Measurements from ENCODE around the gene ZW10. TPM values are rescaled to one million over a fixed set of nuclear protein-coding genes. Genes with fewer than 3 reads are reported as not detected.

The ZW10 gene
- total RNA-seq, 1 experiment from 2014 or later, result 19.3 TPM

DNA sequence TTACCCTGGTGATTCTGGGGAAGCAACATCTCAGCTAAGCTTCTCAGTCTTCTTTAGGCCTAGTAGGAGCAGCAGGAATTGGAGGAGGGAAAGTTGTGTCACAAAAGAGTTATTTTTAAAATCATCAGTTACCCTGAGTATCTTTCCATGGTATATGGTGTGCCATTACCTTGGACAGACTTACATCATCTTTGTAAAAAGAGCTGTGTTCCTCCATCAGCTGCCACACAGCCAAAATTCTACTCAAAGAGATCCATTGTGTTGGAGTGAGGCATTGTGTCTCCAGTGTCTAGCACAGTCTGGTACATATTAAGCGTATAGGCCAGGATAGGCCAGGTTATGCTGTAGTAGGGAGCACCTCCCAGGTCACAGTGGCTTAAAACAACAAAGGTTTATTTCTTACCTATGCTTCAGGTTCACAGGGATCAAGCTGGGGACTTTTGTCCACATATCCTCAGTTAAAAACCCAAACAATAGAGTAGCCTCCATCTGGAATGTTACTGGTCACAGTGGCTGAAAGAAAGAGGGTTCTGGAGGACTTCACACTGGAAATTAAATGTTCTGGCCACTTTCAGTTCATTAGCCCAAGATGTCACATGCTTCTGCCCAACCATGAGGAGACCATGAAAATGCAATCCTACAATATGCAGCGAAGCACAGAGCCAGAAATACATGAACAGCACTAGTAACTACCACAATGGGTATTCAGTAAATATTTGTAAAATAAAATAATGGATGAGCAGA lies 57.4 kb downstream of the ZW10 start:
- ChIA-PET CTCF (no interaction called here), POLR2A (ENCODE audit: unreplicated experiment) (no interaction called here)
- no peaks in the 10 kb centered on the region for H3K9me2 ChIP-seq (ENCODE audit: insufficient read depth)
- no peak for DNase-seq
- no peaks in the 10 kb centered on the region for H3F3A ChIP-seq (ENCODE audit: insufficient read depth, low read depth)
- H3K4me1 ChIP-seq (replicated peaks; ENCODE audit: insufficient read depth), result no peaks in the 10 kb centered on the region
- no peaks in the 10 kb centered on the region for H4K20me1 ChIP-seq (ENCODE audit: insufficient read depth)
- no peak overlapping the region for H3K4me3 ChIP-seq
- no peak for TF ChIP-seq EZH2 (IDR thresholded peaks at IDR 0.05; ENCODE audit: low read depth)
- TF ChIP-seq, protein P1, sequence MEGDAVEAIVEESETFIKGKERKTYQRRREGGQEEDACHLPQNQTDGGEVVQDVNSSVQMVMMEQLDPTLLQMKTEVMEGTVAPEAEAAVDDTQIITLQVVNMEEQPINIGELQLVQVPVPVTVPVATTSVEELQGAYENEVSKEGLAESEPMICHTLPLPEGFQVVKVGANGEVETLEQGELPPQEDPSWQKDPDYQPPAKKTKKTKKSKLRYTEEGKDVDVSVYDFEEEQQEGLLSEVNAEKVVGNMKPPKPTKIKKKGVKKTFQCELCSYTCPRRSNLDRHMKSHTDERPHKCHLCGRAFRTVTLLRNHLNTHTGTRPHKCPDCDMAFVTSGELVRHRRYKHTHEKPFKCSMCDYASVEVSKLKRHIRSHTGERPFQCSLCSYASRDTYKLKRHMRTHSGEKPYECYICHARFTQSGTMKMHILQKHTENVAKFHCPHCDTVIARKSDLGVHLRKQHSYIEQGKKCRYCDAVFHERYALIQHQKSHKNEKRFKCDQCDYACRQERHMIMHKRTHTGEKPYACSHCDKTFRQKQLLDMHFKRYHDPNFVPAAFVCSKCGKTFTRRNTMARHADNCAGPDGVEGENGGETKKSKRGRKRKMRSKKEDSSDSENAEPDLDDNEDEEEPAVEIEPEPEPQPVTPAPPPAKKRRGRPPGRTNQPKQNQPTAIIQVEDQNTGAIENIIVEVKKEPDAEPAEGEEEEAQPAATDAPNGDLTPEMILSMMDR (conservative IDR thresholded peaks at IDR 0.05), result no peak
- H3K9me3 ChIP-seq (ENCODE audit: insufficient read depth, low read depth), result no peaks in the 10 kb centered on the region
- H3K27me3 ChIP-seq (ENCODE audit: insufficient read depth, low read depth), result no peaks in the 10 kb centered on the region
- no peaks in the 10 kb centered on the region for H3K79me2 ChIP-seq (ENCODE audit: low read depth)
- intact Hi-C loops (cut with micrococcal nuclease; ENCODE audit: unreplicated experiment), result no loop called here
- H3K27ac ChIP-seq, result no peak overlapping the region
- BruUV-seq (replicated peaks), result no TSS peak
- H3K36me3 ChIP-seq (ENCODE audit: low read depth), result no peaks in the 10 kb centered on the region
- no peak overlapping the region for H3K4me2 ChIP-seq
- no peak overlapping the region for H2AFZ ChIP-seq

DNA sequence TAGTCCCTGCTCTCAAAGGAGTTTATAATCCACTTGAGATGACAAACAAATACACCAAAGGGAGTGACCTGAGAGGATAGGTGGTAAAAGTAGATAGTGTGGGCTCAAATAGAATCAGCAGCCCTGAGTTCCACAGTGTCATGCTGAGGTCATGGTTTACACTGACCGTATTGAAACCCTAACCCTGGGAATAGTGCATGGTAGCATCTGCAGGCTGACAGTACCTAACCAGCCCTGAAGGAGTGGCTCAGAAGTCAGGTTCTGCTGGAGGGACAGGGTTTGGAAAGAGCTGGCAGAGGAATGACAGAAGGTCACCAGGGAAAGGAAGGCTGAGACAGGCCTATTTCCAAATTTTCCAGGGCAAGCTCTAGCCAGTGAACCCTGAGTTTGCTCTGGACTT lies 58.2 kb downstream of the ZW10 start:
- intact Hi-C loops (cut with micrococcal nuclease; ENCODE audit: unreplicated experiment), result no loop called here
- CTCF ChIA-PET, result no interaction called here
- Histone ChIP-seq H3K4me3 (no peak overlapping the region), H3K9me3 (ENCODE audit: insufficient read depth, low read depth) (no peaks in the 10 kb centered on the region), H3K4me1 (replicated peaks; ENCODE audit: insufficient read depth) (no peaks in the 10 kb centered on the region), H3K4me2 (no peak overlapping the region), H3K36me3 (ENCODE audit: low read depth) (no peaks in the 10 kb centered on the region), H3K79me2 (ENCODE audit: low read depth) (no peaks in the 10 kb centered on the region), H4K20me1 (ENCODE audit: insufficient read depth) (no peaks in the 10 kb centered on the region), H3K27me3 (ENCODE audit: insufficient read depth, low read depth) (no peaks in the 10 kb centered on the region), H2AFZ (no peak overlapping the region), H3K27ac (no peak overlapping the region), H3F3A (ENCODE audit: insufficient read depth, low read depth) (no peaks in the 10 kb centered on the region), H3K9me2 (ENCODE audit: insufficient read depth) (no peaks in the 10 kb centered on the region)
- no peak for DNase-seq
- TF ChIP-seq, protein P1 (conservative IDR thresholded peaks at IDR 0.05), result no peak
- no peak for TF ChIP-seq EZH2 (IDR thresholded peaks at IDR 0.05; ENCODE audit: low read depth)
- BruUV-seq (replicated peaks), result no TSS peak
- POLR2A ChIA-PET (ENCODE audit: unreplicated experiment), result no interaction called here

DNA sequence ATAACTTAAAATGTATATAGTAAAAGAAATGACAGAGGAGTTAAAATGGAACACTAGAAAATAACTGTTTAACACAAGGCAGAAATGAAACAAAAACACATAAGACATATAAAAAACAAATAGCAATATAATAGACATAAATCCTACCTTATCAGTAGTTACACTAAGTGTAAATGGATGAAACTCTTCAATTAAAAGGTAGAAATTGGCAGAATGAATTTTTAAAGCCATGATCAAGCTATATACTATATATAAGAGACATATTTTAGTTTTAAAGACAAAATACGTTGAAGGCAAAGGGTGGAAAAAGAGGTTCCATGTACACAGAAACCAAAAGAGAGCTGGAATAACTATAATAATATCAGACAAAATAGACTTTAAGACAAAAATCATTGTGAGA lies 62.5 kb downstream of the ZW10 start:
- intact Hi-C loops (cut with micrococcal nuclease; ENCODE audit: unreplicated experiment), result no loop called here
- no peak overlapping the region for H2AFZ ChIP-seq
- BruUV-seq (replicated peaks), result no TSS peak

More for the DNA sequence above, 62.5 kb downstream of the ZW10 start:
- Histone ChIP-seq H3K4me2 (no peak overlapping the region), H3K9me2 (ENCODE audit: insufficient read depth) (no peaks in the 10 kb centered on the region; the same call in 1 of the 2 replicates), H3F3A (ENCODE audit: insufficient read depth, low read depth) (no peaks in the 10 kb centered on the region), H3K27me3 (ENCODE audit: insufficient read depth, low read depth) (no peaks in the 10 kb centered on the region), H3K9me3 (ENCODE audit: insufficient read depth, low read depth) (0 out of 2 replicates have a peak, but pooled peaks cover 5% of the 10 kb centered on the region), H3K27ac (no peak overlapping the region), H4K20me1 (ENCODE audit: insufficient read depth) (no peaks in the 10 kb centered on the region), H3K4me1 (replicated peaks; ENCODE audit: insufficient read depth) (no peaks in the 10 kb centered on the region), H3K4me3 (no peak overlapping the region), H3K36me3 (ENCODE audit: low read depth) (no peaks in the 10 kb centered on the region), H3K79me2 (ENCODE audit: low read depth) (no peaks in the 10 kb centered on the region)
- ChIA-PET POLR2A (ENCODE audit: unreplicated experiment) (no interaction called here), CTCF (no interaction called here)
- no peak for DNase-seq
- TF ChIP-seq, protein P1 (conservative IDR thresholded peaks at IDR 0.05), result no peak
- TF ChIP-seq EZH2 (IDR thresholded peaks at IDR 0.05; ENCODE audit: low read depth), result no peak

Measured in PC-9 (cell line).